Measurements from ENCODE around the gene OGA. TPM values are rescaled to one million over a fixed set of nuclear protein-coding genes. Genes with fewer than 3 reads are reported as not detected.
A peak's percentile ranks its signal among the peaks of the same experiment; 100 is the strongest.

Gene OGA
- total and polyA plus RNA-seq, 2 of the 8 experiments (the other 6 are each of a cell fraction or from before 2014, with no cell fraction given) = 31.2 to 107 TPM

DNA sequence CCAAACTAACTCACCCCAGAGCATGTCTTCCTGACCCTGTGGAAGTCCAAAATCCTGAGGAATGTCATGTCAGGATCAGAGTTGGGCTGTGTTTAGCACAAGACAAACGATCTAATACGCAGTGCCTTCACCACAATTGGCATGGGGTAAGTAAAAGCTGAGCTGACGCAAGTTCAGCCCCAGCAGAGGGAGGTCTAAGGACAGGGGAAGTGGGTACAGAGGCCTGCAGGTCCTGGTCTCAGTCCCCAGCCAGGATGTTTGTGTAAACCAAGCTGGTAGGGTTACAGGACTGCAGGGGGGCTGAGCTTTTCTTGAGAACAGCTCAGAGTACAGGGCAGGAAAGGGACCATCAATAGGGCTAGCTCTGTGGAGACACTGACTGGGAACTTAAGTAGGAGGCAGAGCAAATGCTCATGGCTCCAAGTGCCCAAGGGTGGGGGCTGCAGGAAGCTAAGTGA, 30.7 kb upstream of the OGA start:
- WGBS, 2 experiments (ENCODE audit: extremely low coverage in 1 of 2, insufficient coverage in 1 of 2, insufficient read length in 1 of 2, insufficient replicate concordance in 2 of 2, low coverage in 1 of 2, low lambda C conversion rate in 2 of 2, missing lambda C conversion rate in 1 of 2) = 82% methylated on average over 3 of the region's 3 CpGs; no CpG with 5 or more reads in 1 of the 2 experiments
- no peaks in the 10 kb centered on the region; the same call in 1 of the 2 replicates for H3K79me1 ChIP-seq (ENCODE audit: low read depth, low read length)
- no peak overlapping the region for H3K27ac ChIP-seq (ENCODE audit: low read depth, low read length)
- H3K18ac ChIP-seq (ENCODE audit: extremely low read depth, low read length) = no peak overlapping the region
- H3K56ac ChIP-seq (replicated peaks; ENCODE audit: insufficient read length, low read depth, low read length) = no peak overlapping the region
- no peak overlapping the region; a peak in 1 of 7 replicates for H3K9ac ChIP-seq (replicated peaks in 1 of 4; ENCODE audit: extremely low read depth in 1 of 4, low read depth in 3 of 4, low read length in 3 of 4)
- CTCF ChIA-PET (ENCODE audit: partially characterized antibody) = interaction anchor here (0.7 to 3.1 kb wide), 12 partner anchors 7 to 224 kb away, joined by 3 to 22 read pairs (median 4); no protein-coding TSS in a partner anchor
- H3K27me3 ChIP-seq (replicated peaks in 1 of 4; ENCODE audit: control insufficient read depth in 3 of 4, extremely low read depth in 1 of 4, insufficient read depth in 3 of 4, low read length in 3 of 4) = no peaks in the 10 kb centered on the region; a peak in 1 of 7 replicates
- no peak overlapping the region for H3K4ac ChIP-seq (replicated peaks; ENCODE audit: insufficient read length, low read depth, low read length)
- H2BK12ac ChIP-seq (ENCODE audit: low read depth, low read length) = no peak overlapping the region
- peaks cover 0 to 2% of the 10 kb centered on the region in 2 experiments for H4K20me1 ChIP-seq (replicated peaks in 1 of 2; ENCODE audit: control insufficient read depth in 1 of 2, insufficient read depth in 2 of 2, low read length in 2 of 2)
- H4K8ac ChIP-seq (ENCODE audit: extremely low read depth, insufficient read depth, low read length) = no peak overlapping the region
- H2AK5ac ChIP-seq (ENCODE audit: low read depth, low read length) = peak overlapping the region; percentile 25; the same call in 1 of the 2 replicates
- no peak overlapping the region for H2BK120ac ChIP-seq (replicated peaks; ENCODE audit: low read depth, low read length)
- no peaks in the 10 kb centered on the region for H3K79me2 ChIP-seq (ENCODE audit: control insufficient read depth in 1 of 2, insufficient read depth in 2 of 2, low read length in 2 of 2)
- H2BK20ac ChIP-seq (ENCODE audit: low read length) = no peak overlapping the region
- peaks cover 4% of the 10 kb centered on the region for H3K23me2 ChIP-seq (ENCODE audit: low read depth, low read length)
- H3K4me3 ChIP-seq (ENCODE audit: extremely low read depth in 1 of 4, insufficient read depth in 2 of 4, low read depth in 3 of 4, low read length in 4 of 4) = no peak overlapping the region
- H3K4me2 ChIP-seq (ENCODE audit: insufficient read depth in 1 of 2, low read depth in 2 of 2, low read length in 2 of 2) = no peak overlapping the region
- no peaks in the 10 kb centered on the region for H3K9me3 ChIP-seq (ENCODE audit: insufficient read depth in 2 of 2, low read depth in 1 of 2, low read length in 1 of 2)
- no peak overlapping the region for H4K5ac ChIP-seq (ENCODE audit: insufficient read length, low read depth, low read length)
- no peak overlapping the region for H4K91ac ChIP-seq (replicated peaks; ENCODE audit: insufficient read length, low read length)
- no peak overlapping the region for H2BK5ac ChIP-seq (ENCODE audit: low read depth, low read length)
- no peak for DNase-seq (ENCODE audit: low read depth in 1 of 2, low spot score in 2 of 2)
- no peak for FAIRE-seq
- H2AFZ ChIP-seq (ENCODE audit: low read length) = no peak overlapping the region
- no peak overlapping the region for H3K14ac ChIP-seq (ENCODE audit: insufficient read length)
- H3K23ac ChIP-seq (ENCODE audit: insufficient read length) = no peak overlapping the region
- no peaks in the 10 kb centered on the region for H3K36me3 ChIP-seq (ENCODE audit: control insufficient read depth in 2 of 4, insufficient read depth in 4 of 4, low read length in 3 of 4)
- POLR2A ChIA-PET (ENCODE audit: partially characterized antibody) = interaction anchor here (0.5 to 1.5 kb wide), 3 partner anchors 12 to 317 kb away, joined by 3 to 8 read pairs (median 4); partner anchors contain the start of gene OGA
- no peak overlapping the region for H2BK15ac ChIP-seq (ENCODE audit: low read length)
- H3K4me1 ChIP-seq (replicated peaks in 1 of 4; ENCODE audit: control insufficient read depth in 3 of 4, insufficient read depth in 4 of 4, low read length in 3 of 4) = peaks cover 0 to 19% (median 4%) of the 10 kb centered on the region in 4 experiments; a peak in 5 of 7 replicates
- TF ChIP-seq HDAC6 (IDR thresholded peaks at IDR 0.05; ENCODE audit: low read depth, low read length) = no peak
- no peak for TF ChIP-seq POU5F1 (IDR thresholded peaks at IDR 0.05; ENCODE audit: low read depth, low read length)
- TF ChIP-seq SIX5 (IDR thresholded peaks at IDR 0.05; ENCODE audit: low read depth, low read length) = no peak
- no peak for TF ChIP-seq CBX8 (IDR thresholded peaks at IDR 0.05; ENCODE audit: borderline replicate concordance, low read depth, low read length)
- TF ChIP-seq RAD21 (IDR thresholded peaks at IDR 0.05 in 1 of 2, conservative IDR thresholded peaks at IDR 0.05 in 1 of 2; ENCODE audit: low read depth in 2 of 2, low read length in 2 of 2) = no peak
- no peak for TF ChIP-seq MAX (IDR thresholded peaks at IDR 0.05)
- no peak for TF ChIP-seq KDM4A (IDR thresholded peaks at IDR 0.05; ENCODE audit: low read depth, low read length, severe bottlenecking)
- TF ChIP-seq CTCF (IDR thresholded peaks at IDR 0.05; ENCODE audit: control extremely low read depth in 1 of 3, insufficient read depth in 1 of 3, low read depth in 1 of 3, low read length in 3 of 3) = no peak
- no peak for TF ChIP-seq BCL11A (IDR thresholded peaks at IDR 0.05; ENCODE audit: low read depth in 2 of 2, low read length in 2 of 2)
- TF ChIP-seq CREB1 (IDR thresholded peaks at IDR 0.05) = no peak
- TF ChIP-seq CHD1 (IDR thresholded peaks at IDR 0.05; ENCODE audit: low read depth, low read length) = no peak

Measured in H1 (cell line).